B cell (primary cell): ENCODE data around the gene COL11A1. TPM values are rescaled to one million over a fixed set of nuclear protein-coding genes. Genes with fewer than 3 reads are reported as not detected.

Experiments used
- ATAC-seq: fragments of 200-7000 bp; cut with Tn5 transposase; one replicate; pipeline ENCODE4 v1.10.0; 2021; ENCODE audit warnings: low read depth, mild to moderate bottlenecking, moderate number of reproducible peaks, moderate library complexity
- CTCF ChIA-PET: fragments of 350-600 bp; sonication (Branson Sonifier 250); formaldehyde crosslinking; loops from one replicate; lab custom pipeline; 2021; ENCODE audit warnings: antibody characterized with exemption, inconsistent platforms; lab: Charles Lee
- POLR2A ChIA-PET: fragments of 350-600 bp; sonication (Branson Sonifier 250); formaldehyde crosslinking; loops from one replicate; lab custom pipeline; 2021; ENCODE audit warnings: antibody characterized with exemption; lab: Charles Lee
- DNase-seq: peaks from one replicate; pipeline ENCODE4 v3.0.0; 2013
- H2AFZ ChIP-seq: 2 replicates; pipeline ENCODE4 v1.6.1; 2012; ENCODE audit warnings: mild to moderate bottlenecking, low read depth, low read length; ENCODE audit not compliant: insufficient read depth, poor library complexity, severe bottlenecking
- H3K27ac ChIP-seq, 2 donors: 1 replicate in 1 of 2; 2 replicates in 1 of 2; pipeline ENCODE4 v1.5.1; 2012 to 2013; ENCODE audit warnings: low read length in 2 of 2, mild to moderate bottlenecking in 2 of 2, moderate library complexity in 1 of 2
- H3K27me3 ChIP-seq, 4 experiments: fragments of 200-600 bp in 1 of 4; sonication (generic) in 1 of 4; replicated peaks in 1 of 4; 1 replicate in 2 of 4; 2 replicates in 2 of 4; pipeline versions ENCODE4 v1.6.1 to v1.7.0; 2013 to 2016; ENCODE audit warnings: low read length in 3 of 4, mild to moderate bottlenecking in 2 of 4, mixed read lengths in 1 of 4, moderate library complexity in 1 of 4; ENCODE audit not compliant: insufficient read depth in 4 of 4, control insufficient read depth in 3 of 4; ENCODE audit errors: control extremely low read depth in 1 of 4
- H3K36me3 ChIP-seq, 2 experiments: replicated peaks in 1 of 2; 1 replicate in 1 of 2; 2 replicates in 1 of 2; pipeline versions ENCODE4 v1.6.1 to v1.7.1; 2013; ENCODE audit warnings: low read length in 1 of 2; ENCODE audit not compliant: insufficient read depth in 2 of 2, control insufficient read depth in 1 of 2; ENCODE audit errors: control extremely low read depth in 1 of 2, extremely low read depth in 1 of 2
- H3K4me1 ChIP-seq, 2 donors: fragments of 200-600 bp in 1 of 2; sonication (generic) in 1 of 2; 1 replicate in 1 of 2; 2 replicates in 1 of 2; pipeline versions ENCODE4 v1.5.1 to v1.6.1; 2013 to 2017; ENCODE audit warnings: low read length in 2 of 2; ENCODE audit not compliant: control insufficient read depth in 2 of 2, insufficient read depth in 2 of 2
- H3K4me2 ChIP-seq: replicated peaks from 2 replicates; pipeline ENCODE3; 2012; ENCODE audit warnings: mild to moderate bottlenecking, low read depth, low read length; ENCODE audit not compliant: poor library complexity, severe bottlenecking
- H3K4me3 ChIP-seq, 5 experiments: fragments of 200-600 bp in 1 of 5; sonication (generic) in 1 of 5; 1 replicate in 3 of 5; 2 replicates in 2 of 5; pipeline versions ENCODE4 v1.5.1 to v1.7.0; 2011 to 2016; ENCODE audit warnings: low read length in 4 of 5, mild to moderate bottlenecking in 4 of 5, low read depth in 2 of 5, control low read depth in 1 of 5, moderate library complexity in 1 of 5; ENCODE audit not compliant: insufficient read depth in 1 of 5; ENCODE audit errors: control extremely low read depth in 1 of 5, extremely low read depth in 1 of 5
- H3K79me2 ChIP-seq: fragments of 200-600 bp; sonication (generic); one replicate; pipeline ENCODE4 v1.6.0; 2016; ENCODE audit warnings: low read length; ENCODE audit not compliant: control insufficient read depth, insufficient read depth
- H3K9ac ChIP-seq: fragments of 200-600 bp; sonication (generic); 2 replicates; pipeline ENCODE4 v1.6.1; 2017; ENCODE audit warnings: mild to moderate bottlenecking, low read length, moderate library complexity
- H3K9me3 ChIP-seq, 3 donors: one replicate each; pipeline versions ENCODE4 v1.6.1 to v1.7.1; 2013; ENCODE audit warnings: low read length in 2 of 3; ENCODE audit not compliant: control insufficient read depth in 2 of 3, insufficient read depth in 1 of 3; ENCODE audit errors: control extremely low read depth in 1 of 3
- H4K20me1 ChIP-seq: 2 replicates; pipeline ENCODE4 v1.6.0; 2012; ENCODE audit warnings: mild to moderate bottlenecking, low read length; ENCODE audit not compliant: insufficient read depth, control insufficient read depth, poor library complexity, severe bottlenecking
- H3K27ac Mint-ChIP-seq: one replicate; pipeline ENCODE4 v1.8.0; 2021; ENCODE audit warnings: mixed read lengths
- H3K27me3 Mint-ChIP-seq: one replicate; pipeline ENCODE4 v1.8.0; 2021; ENCODE audit warnings: mixed read lengths
- H3K4me1 Mint-ChIP-seq: one replicate; pipeline ENCODE4 v1.8.0; 2021; ENCODE audit warnings: mixed read lengths
- H3K4me3 Mint-ChIP-seq: one replicate; pipeline ENCODE4 v1.8.0; 2021; ENCODE audit warnings: mixed read lengths
- H3K9me3 Mint-ChIP-seq: one replicate; pipeline ENCODE4 v1.8.0; 2022; ENCODE audit warnings: mixed read lengths; ENCODE audit not compliant: insufficient read depth
- CTCF ChIP-seq: fragments of 200-600 bp; IDR thresholded peaks from one replicate; pipeline ENCODE4 v1.8.0; 2022; ENCODE audit warnings: antibody characterized with exemption, mild to moderate bottlenecking
- EZH2 ChIP-seq: IDR thresholded peaks from 2 replicates; pipeline ENCODE4 v1.6.1; 2012; ENCODE audit warnings: borderline replicate concordance, low read depth, mild to moderate bottlenecking, moderate library complexity, low read length; ENCODE audit not compliant: insufficient read depth, poor library complexity, severe bottlenecking
- WGBS: methylation state at CpG from one replicate; pipeline ENCODE4 v1.1.5; 2013; ENCODE audit warnings: missing lambda C conversion rate; ENCODE audit not compliant: insufficient coverage; 5-methylcytosine and 5-hydroxymethylcytosine counted together
- intact Hi-C: fragments of 100-400 bp; cut with micrococcal nuclease; formaldehyde crosslinking; loops from one replicate; pipeline ENCODE4 v1.10.0; 2022
- polyA plus RNA-seq: library from polyadenylated mRNA; depleted of rRNA; stranded (reverse); fragments of >200 nt; gene quantifications from 2 replicates; pipeline ENCODE4 v1.2.3, GENCODE V29; 2012
- total RNA-seq, 2 donors: library from RNA; stranded (reverse); fragments of 120-200 nt in 1 of 2; gene quantifications; 1 replicate in 1 of 2; 2 replicates in 1 of 2; pipeline versions ENCODE4 v1.2.3 to v1.2.4, GENCODE V29; 2013 to 2022

The COL11A1 gene
- total and polyA plus RNA-seq, 2 donors (not counting 1 experiment from before 2014, with no cell fraction given): not detected

- H3K9me3 Mint-ChIP-seq: no peaks in the 10 kb centered on the region
- no peak overlapping the region for H3K4me2 ChIP-seq
- H3K27ac ChIP-seq: no peak overlapping the region
- H3K9ac ChIP-seq: no peak overlapping the region
- no peak for TF ChIP-seq CTCF
- TF ChIP-seq EZH2: no peak
- H3K9me3 ChIP-seq: peaks cover 0 to 3% (median 0%) of the 10 kb centered on the region in 3 donors
- ChIA-PET POLR2A (no interaction called here), CTCF (interaction anchor here (1.7 kb wide), 1 partner anchor 407 kb away, joined by 4 read pairs; no protein-coding TSS in a partner anchor)
- H3K4me3 Mint-ChIP-seq: peak overlapping the region; percentile 8
- H3K4me1 Mint-ChIP-seq: peaks cover 12% of the 10 kb centered on the region
- no peak overlapping the region for H2AFZ ChIP-seq
- H3K27me3 Mint-ChIP-seq: peaks cover 29% of the 10 kb centered on the region
- ATAC-seq: no peak
- WGBS: 4% methylated on average over 4 of the region's 19 CpGs
- no peaks in the 10 kb centered on the region for H3K79me2 ChIP-seq
- H3K36me3 ChIP-seq: no peaks in the 10 kb centered on the region
- H3K4me3 ChIP-seq: no peak overlapping the region
- intact Hi-C loops: no loop called here
- no peak for DNase-seq
- H4K20me1 ChIP-seq: no peaks in the 10 kb centered on the region
- peaks cover 0 to 14% (median 10%) of the 10 kb centered on the region in 4 experiments for H3K27me3 ChIP-seq
- peaks cover 5 to 15% of the 10 kb centered on the region in 2 donors for H3K4me1 ChIP-seq
- no peak overlapping the region for H3K27ac Mint-ChIP-seq
Measured at GRCh38 chr1:103107741-103108375, 464 bp downstream of the COL11A1 start.
